ENCODE data around the gene SPCS3.

- TF ChIP-seq CTCF (IDR thresholded peaks at IDR 0.05) = no peak
- TF ChIP-seq POLR2A (IDR thresholded peaks at IDR 0.05) = no peak
Observed at GRCh38 chr4:176303938-176304337, 15.8 kb upstream of the SPCS3 start.

Measured in Peyer's patch (tissue), 4 donors.